ENCODE measurements around the gene ASIC4. TPM values are rescaled to one million over a fixed set of nuclear protein-coding genes. Genes with fewer than 3 reads are reported as not detected.

The ASIC4 gene
- total RNA-seq, 1 experiment from 2014 or later: not detected

DNA sequence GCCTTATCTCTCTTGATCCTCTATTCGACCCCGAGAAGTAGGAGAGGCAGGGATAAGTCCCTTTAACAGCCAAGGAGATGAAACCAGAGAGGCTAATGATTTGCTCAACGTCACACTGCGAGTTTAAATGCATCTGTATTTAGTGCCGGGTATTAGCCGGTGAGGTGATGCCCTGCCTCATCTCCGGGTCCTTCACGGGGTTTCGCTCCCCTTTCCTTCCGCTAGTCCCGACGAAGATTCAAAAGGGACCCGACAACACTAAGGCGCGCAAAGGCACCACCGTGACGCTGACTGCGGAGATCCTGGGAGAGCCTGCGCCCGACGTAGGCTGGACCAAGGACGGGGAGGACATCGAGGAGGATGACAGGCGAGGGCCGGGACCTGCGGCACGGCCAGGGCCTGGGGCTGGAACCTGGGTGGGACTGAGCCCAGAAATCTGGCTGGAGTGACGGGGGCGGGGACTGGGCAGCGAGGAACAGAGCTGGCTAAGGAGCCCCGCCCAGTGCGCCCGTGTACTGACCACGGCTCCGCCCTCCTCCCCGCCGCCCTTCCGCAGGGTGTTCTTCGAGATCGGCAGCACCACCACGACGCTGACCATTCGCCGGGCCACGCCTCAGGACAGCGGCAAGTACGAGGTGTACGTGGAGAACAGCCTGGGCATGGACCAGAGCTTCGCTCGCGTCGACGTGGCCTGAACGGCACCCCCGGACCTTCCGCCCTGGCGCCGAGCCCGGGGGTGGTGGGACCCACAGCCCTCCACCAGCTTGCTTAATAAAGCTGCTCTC is 16.6 kb upstream of the ASIC4 start:
- Histone ChIP-seq H3K27me3 (replicated peaks) (no peaks in the 10 kb centered on the region), H3K4me3 (peak overlapping the region; percentile 50), H3K4me1 (replicated peaks) (peaks cover 27% of the 10 kb centered on the region), H3K36me3 (peaks cover 3% of the 10 kb centered on the region; the same call in 1 of the 2 replicates), H3K27ac (peak overlapping the region; percentile 36), H3K9me3 (replicated peaks) (no peaks in the 10 kb centered on the region)
- peak; percentile 81 to 91 for DNase-seq (ENCODE audit: low read depth in 1 of 2, low spot score in 2 of 2)

DNA sequence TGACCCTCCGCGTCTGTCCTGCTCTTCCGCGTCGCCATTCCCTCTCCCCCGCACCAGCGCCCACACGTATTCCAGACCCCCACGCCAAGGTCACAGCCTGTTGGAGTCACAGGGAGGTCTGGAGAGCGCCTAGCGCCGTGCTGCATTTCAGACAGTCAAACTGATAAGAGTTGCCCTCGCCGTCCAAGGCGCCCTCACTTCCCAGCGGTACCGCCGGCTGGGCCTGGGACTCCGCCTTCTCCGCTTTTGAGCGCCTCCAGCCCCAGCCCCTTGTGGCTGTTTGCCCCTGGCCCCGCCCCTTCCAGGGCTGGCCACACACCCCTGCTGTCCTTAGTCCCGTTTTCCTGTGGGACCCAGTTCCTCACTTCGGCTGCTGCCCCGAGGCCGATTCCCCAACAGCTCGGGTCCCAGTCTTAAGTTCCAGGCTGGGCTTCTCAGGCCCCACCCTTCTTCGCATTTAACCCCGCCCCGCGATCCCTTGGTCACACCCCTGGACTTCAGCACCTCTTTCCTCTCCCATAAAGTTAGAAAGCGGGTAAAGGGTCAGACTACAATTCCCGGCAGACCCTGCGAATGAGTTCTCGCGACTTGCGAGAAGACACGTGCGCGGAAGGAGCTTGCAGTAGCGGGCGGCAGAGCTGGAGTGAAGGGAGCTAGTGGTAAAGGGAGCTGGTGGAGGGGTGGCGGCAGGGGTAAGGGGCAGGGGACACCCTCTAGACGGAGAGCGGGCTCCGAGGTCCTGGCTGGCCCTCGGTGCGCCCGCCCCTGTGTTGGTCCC is 15.8 kb upstream of the ASIC4 start, which contains the start of gene GMPPA:
Gene GMPPA, plus strand, starts transcription at position 612 of the 778 bp plus-strand sequence. CDS start 1,085 bp downstream, outside the sequence.
- H3K4me1 ChIP-seq (replicated peaks): peaks cover 27% of the 10 kb centered on the region
- no peaks in the 10 kb centered on the region for H3K9me3 ChIP-seq (replicated peaks)
- peak within 1 kb of the TSS; percentile 50 for H3K4me3 ChIP-seq
- peaks cover 3% of the 10 kb centered on the region; the same call in 1 of the 2 replicates for H3K36me3 ChIP-seq
- DNase-seq (ENCODE audit: low read depth in 1 of 2, low spot score in 2 of 2): peak; percentile 97 to 98
- H3K27ac ChIP-seq: peak within 1 kb of the TSS; percentile 42
- no peaks in the 10 kb centered on the region for H3K27me3 ChIP-seq (replicated peaks)

DNA sequence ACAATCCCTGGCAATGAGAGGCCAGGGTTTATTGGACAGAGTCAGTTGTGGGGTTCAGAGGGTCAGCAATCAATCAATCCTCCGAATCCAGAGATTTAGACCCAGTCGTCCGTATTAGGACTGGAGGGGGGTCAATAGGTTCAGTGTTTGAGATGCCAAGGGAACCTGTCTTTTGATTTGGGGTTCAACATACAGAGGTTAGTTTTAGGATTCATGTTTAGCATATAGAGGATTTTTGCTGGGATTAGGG is 15.3 kb upstream of the ASIC4 start:
- Histone ChIP-seq H3K4me3 (peak overlapping the region; percentile 50), H3K36me3 (peaks cover 5% of the 10 kb centered on the region; the same call in 1 of the 2 replicates), H3K4me1 (replicated peaks) (peaks cover 27% of the 10 kb centered on the region), H3K27ac (peak overlapping the region; percentile 42), H3K27me3 (replicated peaks) (no peaks in the 10 kb centered on the region), H3K9me3 (replicated peaks) (no peaks in the 10 kb centered on the region)
- DNase-seq (ENCODE audit: low read depth in 1 of 2, low spot score in 2 of 2): no peak

DNA sequence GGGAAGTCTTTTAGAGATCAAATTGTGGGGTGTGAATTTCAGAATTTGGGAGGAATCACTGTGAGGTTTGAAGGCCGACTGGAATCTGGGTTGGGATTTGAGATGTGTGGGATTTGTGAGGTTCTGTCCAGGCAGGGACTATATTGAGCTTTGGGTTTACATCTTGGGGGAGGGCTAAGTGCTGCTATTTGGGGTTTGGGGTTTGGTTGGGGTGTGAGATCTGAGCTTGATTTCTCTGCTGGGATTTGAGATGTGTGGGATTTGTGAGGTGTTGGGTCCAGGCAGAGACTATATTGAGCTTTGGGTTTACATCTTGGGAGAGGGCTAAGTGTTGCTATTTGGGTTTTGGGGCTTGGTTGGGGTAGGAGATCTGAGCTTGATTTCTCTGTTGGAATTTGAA is 14.7 kb upstream of the ASIC4 start:
- Histone ChIP-seq H3K4me3 (peak overlapping the region; percentile 50), H3K9me3 (replicated peaks) (no peaks in the 10 kb centered on the region), H3K36me3 (peaks cover 8% of the 10 kb centered on the region), H3K27ac (peak overlapping the region; percentile 42; the same call in 1 of the 2 replicates), H3K27me3 (replicated peaks) (no peaks in the 10 kb centered on the region), H3K4me1 (replicated peaks) (peaks cover 27% of the 10 kb centered on the region)
- DNase-seq (ENCODE audit: low read depth in 1 of 2, low spot score in 2 of 2): no peak

DNA sequence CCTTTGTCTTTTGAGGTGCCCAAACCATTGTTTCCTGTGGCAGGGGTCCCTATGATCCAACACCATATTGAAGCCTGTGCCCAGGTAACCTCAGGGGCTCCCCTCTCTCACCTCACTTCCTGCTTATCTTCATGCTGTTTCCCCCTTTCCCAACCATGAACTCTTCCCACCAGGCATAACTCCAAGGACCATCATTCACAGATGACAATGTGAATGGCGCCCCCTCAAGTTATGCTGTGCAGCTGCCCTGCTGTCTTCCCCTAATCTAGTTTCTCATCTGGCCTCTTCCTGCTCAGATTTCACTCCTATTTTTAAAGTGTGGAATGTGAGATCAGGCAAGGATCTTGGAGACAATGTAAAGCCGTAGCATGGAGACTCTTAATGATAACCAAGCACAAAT is 14.1 kb upstream of the ASIC4 start:
- no peak for DNase-seq (ENCODE audit: low read depth in 1 of 2, low spot score in 2 of 2)
- H3K4me3 ChIP-seq: no peak overlapping the region
- no peaks in the 10 kb centered on the region for H3K9me3 ChIP-seq (replicated peaks)
- H3K4me1 ChIP-seq (replicated peaks): peaks cover 27% of the 10 kb centered on the region
- H3K27me3 ChIP-seq (replicated peaks): no peaks in the 10 kb centered on the region
- H3K27ac ChIP-seq: no peak overlapping the region
- H3K36me3 ChIP-seq: peaks cover 10% of the 10 kb centered on the region

DNA sequence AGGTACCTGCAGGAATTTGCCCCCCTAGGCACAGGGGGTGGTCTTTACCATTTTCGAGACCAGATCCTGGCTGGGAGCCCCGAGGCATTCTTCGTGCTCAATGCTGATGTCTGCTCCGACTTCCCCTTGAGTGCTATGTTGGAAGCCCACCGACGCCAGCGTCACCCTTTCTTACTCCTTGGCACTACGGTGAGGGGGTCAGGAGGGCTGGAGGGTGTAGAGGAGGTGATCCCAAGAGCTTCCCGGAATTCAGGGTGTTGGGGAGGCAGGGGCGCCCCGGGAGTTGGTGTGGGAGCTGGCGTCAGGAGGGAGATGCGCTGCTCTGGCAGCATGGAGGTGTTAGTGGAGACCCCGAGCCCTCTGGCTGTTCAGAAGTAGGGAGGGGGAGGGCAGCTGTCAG is 12.4 kb upstream of the ASIC4 start:
- Histone ChIP-seq H3K9me3 (replicated peaks) (no peaks in the 10 kb centered on the region), H3K27me3 (replicated peaks) (no peaks in the 10 kb centered on the region), H3K4me3 (no peak overlapping the region), H3K4me1 (replicated peaks) (peaks cover 22% of the 10 kb centered on the region), H3K27ac (no peak overlapping the region), H3K36me3 (peaks cover 10% of the 10 kb centered on the region)
- DNase-seq (ENCODE audit: low read depth in 1 of 2, low spot score in 2 of 2): no peak

DNA sequence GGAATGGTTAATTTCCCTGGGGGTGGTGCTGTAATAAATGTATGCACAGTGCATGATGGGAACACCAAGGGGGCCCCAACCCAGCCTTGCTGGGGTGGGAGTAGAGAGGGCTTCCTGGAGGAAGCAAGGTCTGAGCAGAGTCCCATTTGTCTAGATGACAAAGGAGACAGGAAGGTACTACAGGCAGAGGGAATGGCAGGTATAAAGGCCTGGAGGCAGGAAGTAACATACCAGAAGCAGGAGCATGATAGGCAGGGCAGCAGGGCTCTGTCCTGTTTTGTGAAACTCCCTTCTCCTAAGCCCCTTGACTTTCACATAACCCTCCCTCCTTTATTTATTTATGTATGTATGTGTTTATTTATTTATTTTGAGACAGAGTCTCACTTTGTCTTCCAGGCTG is 11.7 kb upstream of the ASIC4 start:
- H3K4me1 ChIP-seq (replicated peaks): peaks cover 17% of the 10 kb centered on the region
- H3K27ac ChIP-seq: no peak overlapping the region
- no peaks in the 10 kb centered on the region for H3K27me3 ChIP-seq (replicated peaks)
- no peaks in the 10 kb centered on the region for H3K9me3 ChIP-seq (replicated peaks)
- no peak for DNase-seq (ENCODE audit: low read depth in 1 of 2, low spot score in 2 of 2)
- peaks cover 10% of the 10 kb centered on the region for H3K36me3 ChIP-seq
- H3K4me3 ChIP-seq: no peak overlapping the region

DNA sequence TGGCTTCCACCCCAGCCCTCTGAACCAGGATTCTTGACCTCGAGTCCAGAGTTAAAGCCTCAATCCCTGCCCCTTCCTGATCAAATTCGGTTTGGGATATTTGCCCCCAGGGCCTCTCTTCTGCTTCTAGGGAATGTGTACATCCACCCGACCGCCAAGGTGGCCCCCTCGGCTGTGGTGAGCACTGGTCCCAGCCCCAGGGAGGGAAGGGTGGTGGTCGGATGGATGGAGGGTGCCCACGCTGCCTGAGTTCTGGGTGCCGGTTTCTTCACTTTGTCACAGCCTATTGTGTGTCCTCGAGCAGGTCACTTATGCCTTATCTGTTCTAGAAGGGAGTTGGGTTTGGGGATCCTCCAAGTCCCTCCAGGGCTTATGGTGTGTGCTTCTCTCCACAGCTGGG is 8.7 kb upstream of the ASIC4 start:
- H3K36me3 ChIP-seq: peaks cover 10% of the 10 kb centered on the region
- peaks cover 10% of the 10 kb centered on the region for H3K4me1 ChIP-seq (replicated peaks)
- H3K4me3 ChIP-seq: no peak overlapping the region
- H3K27ac ChIP-seq: no peak overlapping the region
- DNase-seq (ENCODE audit: low read depth in 1 of 2, low spot score in 2 of 2): no peak
- no peaks in the 10 kb centered on the region for H3K9me3 ChIP-seq (replicated peaks)
- peaks cover 11% of the 10 kb centered on the region for H3K27me3 ChIP-seq (replicated peaks)

DNA sequence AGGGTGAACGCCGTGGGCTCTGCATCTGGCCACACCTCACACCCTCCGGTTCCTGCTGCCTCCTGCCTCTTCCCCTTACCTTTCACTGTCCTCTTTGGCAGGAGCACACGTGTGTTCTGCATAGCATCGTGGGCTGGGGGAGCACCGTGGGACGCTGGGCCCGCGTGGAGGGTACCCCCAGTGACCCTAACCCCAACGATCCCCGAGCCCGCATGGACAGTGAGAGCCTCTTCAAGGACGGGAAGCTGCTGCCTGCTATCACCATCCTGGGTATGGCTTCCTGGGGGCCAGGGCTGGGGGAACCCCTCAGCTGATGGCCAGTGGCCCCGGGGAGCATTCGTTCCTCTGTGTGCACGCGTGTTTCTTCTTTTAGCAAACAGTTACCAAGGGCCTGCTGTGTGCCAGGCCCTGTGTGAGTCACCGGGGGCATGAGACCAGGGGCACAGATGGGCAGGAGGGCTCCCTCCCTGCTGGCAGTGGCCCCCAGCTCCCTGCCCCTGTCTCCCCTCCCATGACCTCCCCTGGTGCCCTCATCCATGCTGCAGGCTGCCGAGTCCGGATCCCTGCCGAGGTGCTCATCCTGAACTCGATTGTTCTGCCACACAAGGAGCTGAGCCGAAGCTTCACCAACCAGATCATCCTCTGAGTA is 8.0 kb upstream of the ASIC4 start:
- no peak overlapping the region for H3K4me3 ChIP-seq
- no peaks in the 10 kb centered on the region for H3K9me3 ChIP-seq (replicated peaks)
- H3K27me3 ChIP-seq (replicated peaks): peaks cover 18% of the 10 kb centered on the region
- H3K4me1 ChIP-seq (replicated peaks): peaks cover 10% of the 10 kb centered on the region
- no peak for DNase-seq (ENCODE audit: low read depth in 1 of 2, low spot score in 2 of 2)
- H3K36me3 ChIP-seq: peaks cover 10% of the 10 kb centered on the region
- no peak overlapping the region for H3K27ac ChIP-seq

DNA sequence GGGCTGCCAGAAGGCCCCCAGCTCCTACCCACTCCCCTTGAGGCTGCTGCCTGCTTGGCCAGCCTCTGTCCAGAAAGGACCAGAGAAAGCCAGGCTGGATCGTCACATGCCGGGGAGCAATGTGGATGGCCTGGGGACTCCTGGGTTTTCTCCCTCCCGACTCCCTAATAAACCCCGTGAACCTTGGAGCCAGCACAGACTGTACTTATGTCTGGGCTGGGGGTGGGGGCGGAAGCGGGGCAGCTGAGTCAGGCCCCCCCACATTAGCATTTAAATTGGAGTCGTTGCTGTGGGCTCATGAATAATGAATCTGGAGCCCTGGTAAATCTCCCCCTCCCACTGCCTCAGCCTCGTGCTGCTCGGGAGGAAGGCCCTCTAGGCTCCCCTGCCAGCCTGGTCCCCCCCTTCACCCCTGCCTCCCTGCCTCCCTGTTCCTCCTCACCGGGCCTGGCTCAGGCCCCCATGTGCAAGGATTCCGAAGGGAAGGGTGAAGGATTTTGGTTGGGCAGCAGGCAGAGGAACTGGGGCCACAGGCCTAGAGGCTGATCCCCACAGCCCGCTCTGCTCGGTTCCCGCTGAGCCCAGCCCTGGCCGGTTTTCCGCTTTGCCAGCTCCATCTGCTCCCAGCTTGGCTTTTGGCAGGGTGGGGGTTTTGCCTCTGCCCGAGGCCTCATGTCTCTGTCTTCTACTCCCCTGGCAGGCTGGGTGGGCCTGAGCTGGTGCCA is 7.3 kb upstream of the ASIC4 start:
- DNase-seq (ENCODE audit: low read depth in 1 of 2, low spot score in 2 of 2): no peak
- Histone ChIP-seq H3K36me3 (peaks cover 10% of the 10 kb centered on the region), H3K4me3 (no peak overlapping the region), H3K27me3 (replicated peaks) (peaks cover 22% of the 10 kb centered on the region), H3K27ac (no peak overlapping the region), H3K4me1 (replicated peaks) (peaks cover 10% of the 10 kb centered on the region), H3K9me3 (replicated peaks) (no peaks in the 10 kb centered on the region)

DNA sequence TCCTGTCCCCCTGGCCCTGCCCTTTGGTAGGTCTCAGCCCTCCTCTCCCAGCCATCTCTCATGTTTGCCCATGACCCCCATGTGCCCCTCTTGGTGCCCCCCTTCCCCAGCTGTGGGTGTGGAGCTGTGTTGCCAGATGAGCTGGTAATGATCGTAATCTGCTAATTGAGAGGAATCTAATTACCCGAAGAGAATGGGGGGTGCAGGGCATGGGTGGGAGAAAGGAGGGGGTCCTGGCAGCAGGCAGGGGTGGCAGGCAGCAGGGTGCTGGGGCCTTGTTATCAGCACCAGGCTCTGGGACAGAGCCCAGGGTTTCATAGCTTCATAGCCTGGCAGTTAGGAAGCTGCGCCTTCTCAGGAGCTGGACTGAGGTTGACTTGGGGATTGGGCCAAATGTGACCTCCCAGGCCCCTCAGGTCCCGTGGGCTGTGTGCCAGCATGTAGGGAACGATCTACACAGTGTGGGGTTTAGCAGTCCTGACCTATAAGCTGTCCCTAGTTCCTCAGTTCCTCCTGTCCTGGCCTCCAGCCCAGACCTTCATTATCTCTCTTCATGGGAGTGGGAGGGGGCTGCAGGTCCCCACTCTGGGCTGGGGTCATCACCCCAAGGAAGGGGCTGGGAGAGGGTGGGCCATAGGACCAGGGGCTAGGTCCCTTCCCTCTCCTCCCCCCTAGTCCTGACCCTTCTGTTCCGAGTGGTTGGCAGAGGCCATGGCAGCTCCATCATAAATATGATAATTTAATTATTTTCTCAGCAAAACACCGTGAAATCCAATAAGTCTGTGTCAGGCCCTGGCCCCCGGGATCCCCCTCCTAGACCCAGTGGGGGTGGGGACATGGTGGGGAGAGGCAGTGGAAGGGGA is 6.5 kb upstream of the ASIC4 start:
- DNase-seq (ENCODE audit: low read depth in 1 of 2, low spot score in 2 of 2): no peak
- H3K27ac ChIP-seq: no peak overlapping the region
- H3K27me3 ChIP-seq (replicated peaks): peaks cover 31% of the 10 kb centered on the region
- peaks cover 10% of the 10 kb centered on the region for H3K4me1 ChIP-seq (replicated peaks)
- H3K4me3 ChIP-seq: no peak overlapping the region
- H3K36me3 ChIP-seq: peaks cover 7% of the 10 kb centered on the region
- no peaks in the 10 kb centered on the region for H3K9me3 ChIP-seq (replicated peaks)

DNA sequence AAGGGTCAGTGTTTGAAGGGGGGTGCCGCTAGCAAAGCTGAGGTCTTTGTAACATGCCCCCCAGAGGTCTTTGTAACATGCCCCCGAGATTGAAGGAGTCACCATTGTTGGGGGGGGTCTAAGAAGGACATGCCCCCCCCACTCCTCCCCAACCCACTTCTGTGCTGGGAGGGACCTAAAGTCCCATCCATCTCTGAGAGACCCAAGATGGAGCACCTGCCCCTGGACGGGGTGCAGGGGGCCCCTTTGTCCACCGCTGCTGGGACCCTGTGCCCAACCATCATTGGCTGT is 5.9 kb upstream of the ASIC4 start:
- Histone ChIP-seq H3K27me3 (replicated peaks) (peaks cover 36% of the 10 kb centered on the region), H3K27ac (no peak overlapping the region), H3K9me3 (replicated peaks) (no peaks in the 10 kb centered on the region), H3K4me3 (no peak overlapping the region), H3K36me3 (peaks cover 7% of the 10 kb centered on the region), H3K4me1 (replicated peaks) (peaks cover 10% of the 10 kb centered on the region)
- DNase-seq (ENCODE audit: low read depth in 1 of 2, low spot score in 2 of 2): no peak

All from SJSA1 (cell line).